Head of caudate nucleus (tissue), 42 donors: Measurements from ENCODE around the gene CASD1.

ENCODE experiments used
- DNase-seq, 42 donors: peaks; one replicate each; pipeline versions ENCODE4 v3.0.0 to v3.0.0-alpha.2; 2020 to 2021; ENCODE audit warnings: mixed read lengths in 7 of 42
- intact Hi-C: fragments of 100-400 bp; cut with DNase I; formaldehyde crosslinking; loops from one replicate; pipeline ENCODE4 v1.15.0; 2022

Gene CASD1

GRCh38 chr7:94510582-94511496 is 1.2 kb downstream of the CASD1 start:
- intact Hi-C loops = loop anchor here (5.0 to 10.0 kb wide), 2 partner anchors 146 to 534 kb away; partner anchors contain the start of gene SGCE
- peak in 39 of 42 donors; percentile 14 to 71 (median 43) for DNase-seq

DNA sequence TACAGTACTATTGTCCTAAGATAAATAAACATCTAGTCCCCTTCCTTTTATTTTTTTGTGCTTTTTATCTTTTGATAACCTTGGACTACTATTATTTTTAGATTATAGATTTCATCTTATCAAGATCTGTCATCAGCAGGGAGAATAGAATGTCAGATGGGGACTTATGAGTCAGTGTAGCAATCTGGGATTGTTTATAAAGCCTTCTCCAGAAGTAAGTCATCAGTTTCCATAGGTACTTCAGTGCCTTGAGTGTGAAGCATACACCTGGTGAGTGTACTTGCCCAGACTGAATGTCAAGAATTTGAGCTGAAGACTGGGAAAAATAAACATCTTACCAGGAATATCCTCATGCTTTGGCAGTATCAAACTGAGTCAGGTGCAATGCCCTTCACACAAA is 2.1 kb downstream of the CASD1 start:
- DNase-seq = no peak
- intact Hi-C loops = loop anchor here (5.0 to 10.0 kb wide), 2 partner anchors 146 to 533 kb away; partner anchors contain the start of gene SGCE

DNA sequence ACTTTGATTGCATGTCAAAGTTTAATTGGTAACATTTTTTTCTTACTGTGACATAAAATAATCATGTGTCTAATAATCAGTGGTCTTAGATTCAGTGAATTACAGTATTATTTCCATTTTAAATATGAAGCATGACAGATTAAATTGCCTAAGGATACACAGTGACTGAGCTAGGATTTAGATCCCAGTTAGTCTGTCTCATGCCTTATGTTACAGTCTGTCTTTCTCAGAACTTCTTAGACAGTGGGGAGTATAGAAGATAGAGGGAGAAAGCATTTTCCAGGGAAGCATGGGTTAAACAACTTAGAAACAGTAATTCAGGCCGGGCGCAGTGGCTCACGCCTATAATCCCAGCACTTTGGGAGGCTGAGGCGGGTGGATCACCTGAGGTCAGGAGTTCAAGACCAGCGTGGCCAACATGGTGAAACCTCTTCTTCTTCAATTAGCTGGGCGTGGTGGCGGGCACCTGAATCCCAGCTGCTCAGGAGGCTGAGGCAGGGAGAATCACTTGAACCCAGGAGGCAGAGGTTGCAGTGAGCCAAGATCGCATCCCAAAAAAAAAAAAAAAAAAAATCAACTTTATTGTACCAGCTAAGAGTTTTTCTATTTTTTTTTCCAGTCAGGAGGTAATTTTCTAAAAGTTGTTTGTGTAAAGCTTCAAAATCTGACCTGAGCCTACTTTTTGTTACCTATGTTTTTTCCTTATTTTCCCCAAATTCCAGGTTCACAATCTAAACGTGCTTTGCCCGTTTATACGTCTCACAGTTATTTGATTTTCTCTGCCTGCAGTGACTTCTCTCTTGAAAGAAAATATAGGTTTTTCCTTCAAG is 3.3 kb downstream of the CASD1 start:
- intact Hi-C loops = loop anchor here (5.0 to 10.0 kb wide), 2 partner anchors 144 to 532 kb away; partner anchors contain the start of gene SGCE
- DNase-seq = no peak

DNA sequence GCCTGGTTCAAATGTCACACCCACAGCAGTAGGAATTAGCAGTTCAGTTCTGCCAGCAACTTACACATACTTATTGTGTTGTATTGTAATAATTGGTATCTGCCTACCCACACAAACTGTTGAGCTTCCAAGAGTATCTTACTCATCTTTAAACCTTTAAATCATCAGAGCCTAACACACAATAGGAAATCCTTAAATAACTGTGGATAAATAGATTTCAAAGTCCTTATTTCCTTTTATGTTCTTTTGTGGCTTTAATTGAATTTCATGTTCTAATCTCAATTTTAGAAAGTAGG is 3.9 kb downstream of the CASD1 start:
- intact Hi-C loops = loop anchor here (5.0 to 10.0 kb wide), 2 partner anchors 144 to 531 kb away; partner anchors contain the start of gene SGCE
- peak in 1 of 42 donors; percentile 6 for DNase-seq

DNA sequence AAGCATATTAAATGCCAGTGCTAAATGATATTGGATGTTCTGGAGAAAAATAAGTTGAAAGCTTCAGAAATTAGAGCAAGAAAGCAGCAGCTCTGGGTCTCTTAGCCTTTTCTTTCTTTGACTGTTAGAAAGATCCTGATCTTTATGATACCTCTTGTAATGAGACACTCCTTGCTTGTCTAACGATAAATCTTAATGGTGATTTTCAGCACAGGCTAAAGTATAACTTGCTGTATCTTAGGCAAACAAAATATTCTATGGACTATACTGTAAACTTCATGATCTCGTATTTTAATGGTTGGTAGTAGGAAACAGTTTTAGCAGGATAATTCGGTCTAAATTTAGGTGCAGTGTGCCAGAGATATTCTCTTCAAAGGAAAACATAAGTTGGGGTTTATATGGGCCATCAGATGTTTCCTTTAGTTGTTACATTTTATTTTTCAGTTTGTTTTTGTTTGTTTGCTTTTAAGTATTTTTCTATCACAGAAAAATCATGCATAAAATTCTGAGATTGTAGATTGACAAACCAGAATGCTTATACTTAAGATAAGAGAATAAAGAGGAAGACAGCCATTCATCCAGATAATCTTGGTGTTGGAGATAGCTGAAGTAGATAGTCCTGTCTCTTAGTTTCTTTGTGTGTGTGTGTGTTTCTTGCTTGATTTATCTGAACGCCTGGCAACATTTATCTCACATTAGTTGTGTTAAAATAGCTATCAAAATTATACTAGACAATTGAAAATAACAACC is 4.7 kb downstream of the CASD1 start:
- intact Hi-C loops = loop anchor here (5.0 to 10.0 kb wide), 2 partner anchors 143 to 530 kb away; partner anchors contain the start of gene SGCE

GRCh38 chr7:94514917-94515316 is 5.3 kb downstream of the CASD1 start:
- DNase-seq = no peak
- intact Hi-C loops = loop anchor here (5.0 to 10.0 kb wide), 2 partner anchors 142 to 530 kb away; partner anchors contain the start of gene SGCE

More for the DNA sequence above, 4.7 kb downstream of the CASD1 start:
- DNase-seq = no peak

- intact Hi-C loops = no loop called here
- DNase-seq = no peak
Measured at GRCh38 chr7:94525923-94526322, 16.3 kb downstream of the CASD1 start.

GRCh38 chr7:94529516-94529915 is 19.9 kb downstream of the CASD1 start:
- intact Hi-C loops = no loop called here
- DNase-seq = no peak

DNA sequence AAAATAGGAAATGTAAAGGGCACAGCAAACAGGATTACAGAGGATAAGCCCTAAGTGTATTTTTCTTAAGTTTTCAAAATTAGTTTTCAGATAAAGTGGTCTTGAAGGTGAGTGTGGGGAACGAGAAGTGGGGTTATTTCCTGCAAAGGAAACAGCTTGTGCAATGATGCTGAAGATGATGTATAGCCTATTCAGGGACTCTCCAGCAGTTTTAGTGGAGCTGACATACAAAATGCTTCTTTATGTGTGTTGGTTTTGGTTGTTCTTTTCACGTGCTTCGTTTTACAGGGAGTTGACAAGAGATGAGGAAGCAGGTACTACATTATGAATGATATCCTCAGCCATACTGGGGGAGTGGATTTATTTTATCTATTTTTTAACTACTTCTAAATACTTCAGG is 20.5 kb downstream of the CASD1 start:
- no peak for DNase-seq
- intact Hi-C loops = no loop called here

- DNase-seq = no peak
- intact Hi-C loops = no loop called here
Measured at GRCh38 chr7:94532676-94533075, 23.1 kb downstream of the CASD1 start.

- DNase-seq = no peak
- intact Hi-C loops = no loop called here
Measured at GRCh38 chr7:94540428-94540827, 30.8 kb downstream of the CASD1 start.

GRCh38 chr7:94547126-94547525 is 37.5 kb downstream of the CASD1 start:
- intact Hi-C loops = no loop called here
- no peak for DNase-seq

GRCh38 chr7:94556028-94556427 is 46.4 kb downstream of the CASD1 start:
- DNase-seq = no peak
- intact Hi-C loops = no loop called here

GRCh38 chr7:94557215-94557614 is 47.6 kb downstream of the CASD1 start:
- intact Hi-C loops = no loop called here
- no peak for DNase-seq

GRCh38 chr7:94559972-94560371 is 50.4 kb downstream of the CASD1 start:
- intact Hi-C loops = no loop called here
- no peak for DNase-seq

- intact Hi-C loops = no loop called here
- DNase-seq = no peak
Measured at GRCh38 chr7:94561841-94562514, 52.4 kb downstream of the CASD1 start.

DNA sequence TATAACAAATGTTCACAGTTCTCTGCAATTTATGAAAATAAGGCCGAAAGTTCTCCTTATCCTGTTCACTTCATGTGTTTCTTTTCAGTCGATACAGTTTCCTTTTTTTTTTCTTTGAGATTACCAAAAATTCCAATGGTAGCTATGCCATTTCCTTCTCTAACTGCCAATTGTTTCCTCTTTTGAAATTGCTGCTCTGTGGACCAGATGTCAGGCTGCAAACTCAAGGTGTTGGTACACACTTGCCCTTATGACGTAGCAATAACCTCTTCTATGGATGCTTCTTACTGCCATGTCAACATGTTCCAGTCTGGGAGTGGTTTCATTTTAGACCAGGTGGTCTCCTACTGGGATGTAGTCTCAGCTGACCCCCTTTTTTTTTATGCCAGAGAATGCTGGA is 52.9 kb downstream of the CASD1 start:
- DNase-seq = no peak
- intact Hi-C loops = no loop called here

DNA sequence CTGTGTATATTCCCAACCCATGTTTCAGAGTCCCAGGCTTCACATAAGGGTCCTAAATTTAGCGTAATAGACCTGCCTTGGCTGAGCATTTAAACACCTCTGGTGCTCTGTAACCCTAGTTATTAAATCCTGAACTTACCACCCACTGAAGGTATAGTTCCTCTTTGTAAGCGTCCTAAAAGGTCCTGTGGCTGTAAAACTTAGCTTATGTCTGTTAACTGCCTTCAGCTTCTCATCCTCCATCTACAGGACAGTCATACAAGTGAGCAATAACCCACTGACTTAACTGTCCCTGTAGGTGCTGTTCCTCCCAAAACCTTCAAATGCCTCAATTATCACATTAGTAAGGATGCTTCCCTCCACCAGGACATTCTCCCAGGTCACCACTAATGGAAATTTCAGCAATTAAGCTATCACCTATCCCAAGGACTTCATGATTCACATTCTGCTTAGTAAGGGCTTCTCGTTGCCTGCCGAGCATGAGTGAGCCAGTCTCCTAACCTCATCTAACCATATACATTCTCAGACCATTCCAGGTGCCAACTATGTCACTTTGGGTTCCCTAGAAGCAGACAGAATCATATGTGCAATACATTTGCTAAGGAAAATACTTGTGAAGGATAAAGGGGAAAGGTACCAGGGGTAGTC is 55.8 kb downstream of the CASD1 start:
- DNase-seq = no peak
- intact Hi-C loops = no loop called here
